T-helper 17 cell (primary cell): Measurements from ENCODE around the gene TMTC2. TPM values are rescaled to one million over a fixed set of nuclear protein-coding genes. Genes with fewer than 3 reads are reported as not detected.

Experiments
- ATAC-seq: fragments of 150-1000 bp; cut with Tn5 transposase; 2 replicates; pipeline ENCODE4 v1.10.0; 2021; ENCODE audit warnings: mild to moderate bottlenecking, moderate library complexity
- DNase-seq, 3 donors: peaks; one replicate each; pipeline versions ENCODE4 v3.0.0 to v3.0.0-alpha.2; 2020 to 2021
- H3K9me3 ChIP-seq: one replicate; pipeline ENCODE4 v1.7.0; 2013; ENCODE audit warnings: low read length, mild to moderate bottlenecking; ENCODE audit not compliant: control insufficient read depth, poor library complexity, severe bottlenecking
- H3K27ac Mint-ChIP-seq: one replicate; pipeline ENCODE4 v1.8.0; 2022; ENCODE audit warnings: mild to moderate bottlenecking, moderate library complexity, mixed read lengths
- H3K27me3 Mint-ChIP-seq: one replicate; pipeline ENCODE4 v1.8.0; 2022; ENCODE audit warnings: mixed read lengths
- H3K36me3 Mint-ChIP-seq: one replicate; pipeline ENCODE4 v1.8.0; 2022; ENCODE audit warnings: low read depth, mixed read lengths
- H3K4me1 Mint-ChIP-seq: one replicate; pipeline ENCODE4 v1.8.0; 2022; ENCODE audit warnings: mild to moderate bottlenecking, mixed read lengths
- H3K4me3 Mint-ChIP-seq: one replicate; pipeline ENCODE4 v1.8.0; 2022; ENCODE audit warnings: mild to moderate bottlenecking, moderate library complexity, mixed read lengths
- total RNA-seq, 4 donors: library from RNA in 2 of 4; stranded (reverse) in 2 of 4; gene quantifications; one replicate each; pipeline ENCODE4 v1.2.3 and lab custom pipeline; 2022 to 2026

TMTC2 gene
- total RNA-seq, 2 donors from 2014 or later: 6.0 to 6.2 TPM

DNA sequence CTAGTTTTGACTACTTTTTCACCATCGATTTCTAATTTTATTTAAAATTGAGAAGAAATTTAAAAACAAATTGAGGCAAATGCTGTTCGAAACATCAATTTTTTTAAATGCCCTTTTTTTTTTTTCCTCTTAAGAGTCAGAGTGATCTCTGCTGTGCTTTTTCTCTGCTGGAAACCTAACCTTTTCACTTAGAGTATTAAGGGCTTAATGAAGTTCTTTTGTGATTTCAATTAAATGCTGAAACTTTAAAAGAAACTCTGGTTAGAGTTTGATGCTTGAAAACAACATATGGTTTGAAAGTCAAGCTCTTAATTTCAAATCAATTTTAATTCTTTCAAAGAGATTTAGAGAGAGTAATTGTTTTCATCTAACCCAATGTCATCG, 171.8 kb downstream of the TMTC2 start:
- no peaks in the 10 kb centered on the region for H3K27me3 Mint-ChIP-seq
- H3K4me1 Mint-ChIP-seq: peaks cover 3% of the 10 kb centered on the region
- H3K27ac Mint-ChIP-seq: no peak overlapping the region
- ATAC-seq (no peak), DNase-seq (no peak)
- H3K9me3 ChIP-seq: no peaks in the 10 kb centered on the region
- peaks cover 5% of the 10 kb centered on the region for H3K36me3 Mint-ChIP-seq
- no peak overlapping the region for H3K4me3 Mint-ChIP-seq

GRCh38 chr12:82862069-82862841, 175.5 kb downstream of the TMTC2 start:
- Mint-ChIP-seq H3K4me3 (no peak overlapping the region), H3K27ac (no peak overlapping the region), H3K36me3 (peaks cover 5% of the 10 kb centered on the region), H3K4me1 (peaks cover 3% of the 10 kb centered on the region), H3K27me3 (no peaks in the 10 kb centered on the region)
- ATAC-seq (no peak), DNase-seq (no peak)
- no peaks in the 10 kb centered on the region for H3K9me3 ChIP-seq

- peaks cover 5% of the 10 kb centered on the region for H3K36me3 Mint-ChIP-seq
Measured at GRCh38 chr12:82862876-82863649, 176.4 kb downstream of the TMTC2 start.

GRCh38 chr12:82866227-82866775, 179.6 kb downstream of the TMTC2 start:
- H3K4me1 Mint-ChIP-seq: peaks cover 9% of the 10 kb centered on the region
- H3K27ac Mint-ChIP-seq: no peak overlapping the region
- peaks cover 5% of the 10 kb centered on the region for H3K36me3 Mint-ChIP-seq
- no peaks in the 10 kb centered on the region for H3K9me3 ChIP-seq
- H3K27me3 Mint-ChIP-seq: no peaks in the 10 kb centered on the region
- DNase-seq (no peak), ATAC-seq (no peak)
- no peak overlapping the region for H3K4me3 Mint-ChIP-seq

More at GRCh38 chr12:82862876-82863649, 176.4 kb downstream of the TMTC2 start:
- H3K4me3 Mint-ChIP-seq: no peak overlapping the region
- no peaks in the 10 kb centered on the region for H3K27me3 Mint-ChIP-seq
- H3K27ac Mint-ChIP-seq: no peak overlapping the region
- H3K4me1 Mint-ChIP-seq: peaks cover 3% of the 10 kb centered on the region
- H3K9me3 ChIP-seq: no peaks in the 10 kb centered on the region
- DNase-seq (no peak), ATAC-seq (no peak)

- Mint-ChIP-seq H3K27ac (no peak overlapping the region), H3K4me3 (no peak overlapping the region), H3K27me3 (no peaks in the 10 kb centered on the region), H3K4me1 (peaks cover 9% of the 10 kb centered on the region), H3K36me3 (peaks cover 5% of the 10 kb centered on the region)
- no peak for DNase-seq
- ATAC-seq: no peak
- no peaks in the 10 kb centered on the region for H3K9me3 ChIP-seq
Measured at GRCh38 chr12:82866946-82867345, 180.2 kb downstream of the TMTC2 start.

DNA sequence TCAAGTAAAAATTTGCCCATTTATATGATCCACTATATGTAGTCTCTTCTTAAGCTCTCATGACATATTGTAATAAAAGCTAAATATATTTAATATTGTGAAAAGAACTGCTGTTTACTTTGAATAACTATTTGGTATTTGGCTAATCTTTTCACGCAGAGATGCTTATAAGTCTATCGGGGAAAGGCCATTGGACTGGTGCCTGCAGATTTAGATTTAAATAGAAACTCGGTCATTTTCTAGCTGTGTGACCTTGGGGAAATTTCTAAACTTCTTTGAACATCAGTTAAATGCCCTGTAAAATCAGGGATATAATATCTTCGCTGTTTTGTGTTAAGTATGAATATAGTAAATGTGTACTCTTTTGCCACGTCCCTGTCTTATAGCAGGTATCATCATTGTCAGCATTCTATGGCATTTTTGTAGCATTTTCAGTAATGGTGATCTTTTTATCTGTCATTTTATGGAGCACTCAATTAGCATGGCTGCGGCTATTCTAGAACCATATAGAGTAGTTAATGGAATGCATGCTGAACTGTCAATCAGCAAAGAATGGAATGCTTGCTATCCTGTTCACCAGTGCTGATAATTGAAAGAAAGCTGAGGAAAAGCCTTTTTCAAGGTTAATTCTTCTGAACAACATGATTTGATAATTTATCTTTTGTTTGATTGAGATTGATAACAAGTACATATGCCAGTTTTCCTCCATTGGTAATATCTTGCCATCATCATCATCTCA, 181.2 kb downstream of the TMTC2 start:
- ATAC-seq: no peak
- H3K27me3 Mint-ChIP-seq: no peaks in the 10 kb centered on the region

GRCh38 chr12:82870771-82871377, 184.2 kb downstream of the TMTC2 start:
- Mint-ChIP-seq H3K36me3 (no peaks in the 10 kb centered on the region), H3K27ac (no peak overlapping the region)
- no peak for ATAC-seq

More for the DNA sequence above, 181.2 kb downstream of the TMTC2 start:
- peaks cover 3% of the 10 kb centered on the region for H3K36me3 Mint-ChIP-seq
- H3K4me3 Mint-ChIP-seq: no peak overlapping the region
- H3K9me3 ChIP-seq: no peaks in the 10 kb centered on the region
- no peak for DNase-seq
- H3K4me1 Mint-ChIP-seq: peaks cover 9% of the 10 kb centered on the region
- no peak overlapping the region for H3K27ac Mint-ChIP-seq

DNA sequence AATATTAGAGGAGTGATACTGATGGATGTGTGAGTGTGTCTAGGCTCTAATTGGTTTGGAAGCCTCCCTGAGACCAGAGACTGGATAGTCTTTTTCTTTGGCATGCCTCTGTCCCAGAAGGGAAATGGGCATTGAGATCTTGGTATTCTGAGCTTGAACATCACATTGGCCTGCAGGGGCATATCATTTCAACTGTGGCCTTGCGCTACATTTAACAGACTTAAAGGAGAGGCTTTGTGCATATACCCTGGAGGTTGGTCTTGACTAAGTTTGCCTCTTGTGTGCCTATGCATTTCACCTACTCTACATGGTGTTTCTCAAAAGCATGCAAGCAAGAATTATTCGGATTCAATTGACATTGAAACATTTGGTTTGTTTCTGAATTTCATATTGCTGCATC, 185.4 kb downstream of the TMTC2 start:
- H3K9me3 ChIP-seq: no peaks in the 10 kb centered on the region
- no peaks in the 10 kb centered on the region for H3K36me3 Mint-ChIP-seq
- no peak overlapping the region for H3K27ac Mint-ChIP-seq
- peaks cover 11% of the 10 kb centered on the region for H3K4me1 Mint-ChIP-seq
- DNase-seq (no peak), ATAC-seq (no peak)
- H3K4me3 Mint-ChIP-seq: no peak overlapping the region
- H3K27me3 Mint-ChIP-seq: no peaks in the 10 kb centered on the region

More at GRCh38 chr12:82870771-82871377, 184.2 kb downstream of the TMTC2 start:
- no peaks in the 10 kb centered on the region for H3K9me3 ChIP-seq
- Mint-ChIP-seq H3K27me3 (no peaks in the 10 kb centered on the region), H3K4me3 (no peak overlapping the region), H3K4me1 (peaks cover 11% of the 10 kb centered on the region)
- no peak for DNase-seq

DNA sequence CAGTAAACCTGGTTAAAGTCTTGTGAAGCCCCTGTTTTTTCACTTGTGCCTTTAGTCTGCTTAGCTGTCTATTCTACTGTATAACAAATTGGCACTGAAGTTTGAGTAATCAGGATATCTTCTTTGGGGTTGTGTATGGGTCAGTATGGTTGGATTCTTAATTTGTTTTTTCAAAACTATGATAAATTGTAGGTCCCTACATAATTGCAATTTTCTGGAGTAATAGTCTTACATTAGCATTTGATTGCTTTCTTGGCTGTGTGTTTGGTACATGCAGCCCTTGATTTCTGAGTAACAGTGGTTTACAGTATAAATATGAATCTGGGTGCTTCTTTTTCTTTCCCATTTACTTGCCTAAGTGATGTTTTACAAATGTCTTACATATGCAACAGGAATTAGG, 186.6 kb downstream of the TMTC2 start:
- Mint-ChIP-seq H3K27me3 (no peaks in the 10 kb centered on the region), H3K27ac (no peak overlapping the region), H3K4me3 (no peak overlapping the region), H3K4me1 (peaks cover 11% of the 10 kb centered on the region), H3K36me3 (no peaks in the 10 kb centered on the region)
- DNase-seq (no peak), ATAC-seq (no peak)
- H3K9me3 ChIP-seq: no peaks in the 10 kb centered on the region

DNA sequence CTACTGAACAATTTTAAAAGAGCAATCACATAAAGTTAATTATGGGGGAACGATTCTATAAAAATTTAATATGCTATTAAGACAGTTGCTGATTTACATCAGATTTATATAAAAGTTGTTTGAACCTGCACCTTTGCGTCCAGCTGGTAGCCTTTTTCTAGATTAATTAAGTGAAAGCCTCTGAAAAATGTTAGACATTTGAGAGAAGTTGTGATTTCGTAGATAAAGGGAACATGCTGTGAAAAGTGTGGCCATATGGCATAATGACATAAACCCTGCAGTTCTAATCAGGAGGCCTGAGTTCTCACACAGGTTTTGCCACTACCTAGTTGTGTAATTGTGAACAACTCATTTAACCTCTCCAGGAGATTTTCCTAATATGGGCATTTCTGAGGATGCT, 187.2 kb downstream of the TMTC2 start:
- Mint-ChIP-seq H3K27me3 (no peaks in the 10 kb centered on the region), H3K27ac (no peak overlapping the region), H3K4me1 (peaks cover 11% of the 10 kb centered on the region)

GRCh38 chr12:82874945-82875344, 188.2 kb downstream of the TMTC2 start:
- no peak for ATAC-seq

More for the DNA sequence above, 187.2 kb downstream of the TMTC2 start:
- Mint-ChIP-seq H3K36me3 (no peaks in the 10 kb centered on the region), H3K4me3 (no peak overlapping the region)
- ATAC-seq (no peak), DNase-seq (no peak)
- no peaks in the 10 kb centered on the region for H3K9me3 ChIP-seq

GRCh38 chr12:82876075-82876474, 189.4 kb downstream of the TMTC2 start:
- no peak for ATAC-seq
- H3K27me3 Mint-ChIP-seq: no peaks in the 10 kb centered on the region
- H3K36me3 Mint-ChIP-seq: no peaks in the 10 kb centered on the region
- no peak overlapping the region for H3K4me3 Mint-ChIP-seq
- DNase-seq: no peak
- no peak overlapping the region for H3K27ac Mint-ChIP-seq
- H3K9me3 ChIP-seq: no peaks in the 10 kb centered on the region
- peaks cover 2% of the 10 kb centered on the region for H3K4me1 Mint-ChIP-seq

More at GRCh38 chr12:82874945-82875344, 188.2 kb downstream of the TMTC2 start:
- Mint-ChIP-seq H3K4me1 (peaks cover 11% of the 10 kb centered on the region), H3K27ac (no peak overlapping the region), H3K27me3 (no peaks in the 10 kb centered on the region), H3K4me3 (no peak overlapping the region), H3K36me3 (no peaks in the 10 kb centered on the region)
- H3K9me3 ChIP-seq: no peaks in the 10 kb centered on the region
- no peak for DNase-seq
